Measurements from ENCODE around the gene EMC8.
"Not testable (repeated sequence)": the region's sequence is repeated elsewhere in the genome, so short reads cannot be mapped to it uniquely, and the experiment has no call there.

The EMC8 gene

GRCh38 chr16:85812031-85812807, 12.9 kb upstream of the EMC8 start:
- no peak for DNase-seq

DNA sequence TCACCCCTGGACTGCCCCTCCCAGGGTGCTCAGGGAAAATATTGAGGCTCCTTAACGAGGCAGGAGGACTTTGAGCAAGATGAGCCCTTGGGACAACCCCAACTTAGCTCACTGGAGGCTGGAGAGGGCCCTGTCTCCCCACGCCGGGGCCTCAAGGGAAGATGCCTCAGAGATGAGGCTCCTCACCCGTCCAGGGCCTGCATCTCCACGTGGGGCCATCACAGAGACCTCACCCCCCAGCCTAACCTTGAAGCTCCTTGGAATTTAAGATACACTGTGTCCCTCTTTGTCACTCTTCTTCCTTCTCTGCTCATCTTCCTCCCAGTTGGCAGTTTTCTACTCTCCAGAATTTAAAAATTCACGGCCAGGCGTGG, 11.4 kb upstream of the EMC8 start:
- no peak for DNase-seq

DNA sequence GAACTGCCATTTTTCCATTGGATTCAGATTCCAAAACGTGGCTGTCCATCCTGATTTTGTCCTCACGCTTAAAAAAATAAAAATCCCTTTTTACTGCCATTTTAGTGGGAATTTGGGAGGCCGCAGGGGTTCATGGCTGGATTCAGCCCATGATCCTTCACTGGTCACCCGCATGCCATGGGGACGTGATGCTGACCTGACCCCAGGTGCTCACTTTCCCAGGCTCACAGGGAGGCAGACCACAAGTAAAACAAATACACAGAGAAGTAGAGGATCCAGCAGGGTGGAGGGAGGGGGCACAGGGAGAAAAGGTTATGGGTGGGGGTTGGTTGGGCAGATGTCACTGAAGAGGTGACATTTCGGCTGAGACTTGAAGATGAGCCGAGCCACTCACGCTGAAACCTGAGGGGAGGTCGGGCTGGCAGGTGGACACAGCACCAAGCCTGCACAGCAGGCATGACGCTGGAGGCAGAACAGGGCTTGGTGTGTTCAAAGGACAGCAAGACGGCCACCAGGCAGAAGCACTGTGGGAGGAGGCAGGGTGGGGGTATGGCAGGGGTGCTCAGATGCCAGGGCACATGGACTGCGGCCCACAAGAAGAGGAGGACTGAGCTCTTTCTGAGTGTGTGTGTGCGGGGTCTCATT, 10.9 kb upstream of the EMC8 start:
- no peak for DNase-seq

- no peak for DNase-seq
These were observed 10.3 kb upstream of the EMC8 start for GRCh38 chr16:85809645-85810044.

- no peak for DNase-seq
These were observed 9.6 kb upstream of the EMC8 start for GRCh38 chr16:85808926-85809325.

- DNase-seq, result not testable (repeated sequence)
These were observed 8.8 kb upstream of the EMC8 start for GRCh38 chr16:85808104-85808503.

- DNase-seq, result not testable (repeated sequence)
These were observed 8.0 kb upstream of the EMC8 start for GRCh38 chr16:85807340-85807739.

DNA sequence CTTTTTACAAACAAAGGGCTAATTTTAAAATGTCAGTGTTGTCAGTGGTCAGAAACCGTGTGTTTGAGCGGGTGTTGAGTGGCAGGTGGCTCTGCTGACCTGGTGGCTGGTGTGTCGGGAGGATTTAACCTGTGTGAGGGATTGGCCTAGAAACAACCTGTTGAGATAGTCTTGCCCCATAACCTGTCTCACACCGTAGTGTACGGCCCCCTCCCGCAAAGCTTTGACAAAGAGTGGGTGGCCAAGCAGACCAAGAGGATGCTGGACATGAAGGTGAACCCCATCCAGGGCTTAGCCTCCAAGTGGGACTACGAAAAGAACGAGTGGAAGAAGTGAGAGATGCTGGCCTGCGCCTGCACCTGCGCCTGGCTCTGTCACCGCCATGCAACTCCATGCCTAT, 7.2 kb upstream of the EMC8 start:
- DNase-seq, result no peak

DNA sequence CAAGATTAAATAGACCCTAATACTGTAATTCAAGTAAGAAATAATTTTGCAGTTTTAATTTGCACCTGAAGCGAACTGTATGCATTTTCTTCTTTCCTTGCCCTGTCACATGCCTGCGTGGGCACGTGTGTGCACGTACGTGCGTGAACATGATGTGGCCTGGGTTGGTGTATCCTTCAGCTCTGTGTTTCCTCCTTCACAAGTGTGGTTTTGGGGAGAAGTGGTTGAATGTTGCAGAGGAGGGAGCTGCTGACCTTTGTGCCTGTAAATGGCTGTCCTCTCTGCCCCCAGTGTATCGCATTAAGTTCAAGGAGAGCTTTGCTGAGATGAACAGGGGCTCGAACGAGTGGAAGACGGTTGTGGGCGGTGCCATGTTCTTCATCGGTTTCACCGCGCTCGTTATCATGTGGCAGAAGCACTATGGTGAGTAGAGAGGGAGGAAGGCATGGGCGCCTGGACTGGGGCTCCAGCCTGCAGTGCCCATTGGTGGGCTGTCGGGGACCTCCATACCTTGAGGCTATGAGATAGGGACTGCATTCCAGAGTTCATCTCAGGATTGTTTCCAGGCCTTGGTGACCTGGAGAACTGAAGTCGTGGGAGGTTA, 6.2 kb upstream of the EMC8 start:
- no peak for DNase-seq

- DNase-seq, result no peak
These were observed 4.2 kb upstream of the EMC8 start for GRCh38 chr16:85803570-85803969.

- no peak for DNase-seq
These were observed 951 bp upstream of the EMC8 start for GRCh38 chr16:85800321-85800669.

GRCh38 chr16:85798901-85799496, 345 bp downstream of the EMC8 start:
- DNase-seq, result no peak

DNA sequence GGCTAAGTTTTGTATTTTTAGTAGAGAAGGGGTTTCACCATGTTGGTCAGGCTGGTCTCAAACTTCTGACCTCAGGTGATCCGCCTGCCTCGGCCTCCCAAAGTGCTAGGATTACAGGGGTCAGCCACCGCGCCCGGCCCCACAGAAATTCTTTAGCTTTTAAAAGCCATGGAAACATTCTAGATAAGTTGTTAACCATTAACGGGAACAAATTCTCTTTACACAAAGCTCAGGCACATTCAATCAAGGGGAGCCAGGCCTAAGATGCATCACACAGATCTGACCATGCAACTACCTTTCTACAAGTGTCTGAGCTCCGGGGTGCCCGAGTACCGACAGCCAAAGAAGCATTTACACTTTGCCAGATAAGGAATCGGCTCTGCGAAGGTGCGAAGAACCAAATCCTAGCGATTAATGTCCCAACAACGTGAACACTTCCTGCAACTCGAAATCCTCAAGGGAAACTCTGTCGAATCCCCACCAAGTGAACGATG, 1.0 kb downstream of the EMC8 start:
- no peak for DNase-seq

- no peak for DNase-seq
These were observed 2.7 kb downstream of the EMC8 start for GRCh38 chr16:85796599-85796998.

- no peak for DNase-seq
These were observed 3.2 kb downstream of the EMC8 start for GRCh38 chr16:85796152-85796551.

DNA sequence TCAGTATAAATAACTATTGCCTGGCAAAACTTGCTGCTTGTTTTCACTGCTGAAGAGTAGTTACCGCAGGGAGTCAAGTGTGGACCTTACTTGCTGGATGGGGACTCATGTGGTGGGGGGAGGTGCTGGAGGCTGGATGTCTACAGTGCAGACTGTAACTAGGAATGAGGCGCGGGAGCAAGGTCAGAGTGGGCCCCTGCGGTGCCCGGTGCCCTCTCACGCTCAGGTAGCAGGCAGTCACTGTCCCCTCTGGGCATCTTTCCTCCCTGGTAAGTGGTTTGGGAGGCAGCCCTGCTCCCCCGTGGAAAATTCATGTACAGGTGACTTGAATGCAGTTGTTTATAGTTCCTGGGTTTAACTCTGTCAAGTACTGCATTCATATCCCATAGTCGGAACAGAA, 4.6 kb downstream of the EMC8 start:
- DNase-seq, result no peak

- DNase-seq, result no peak
These were observed 5.6 kb downstream of the EMC8 start for GRCh38 chr16:85793662-85794298.

DNA sequence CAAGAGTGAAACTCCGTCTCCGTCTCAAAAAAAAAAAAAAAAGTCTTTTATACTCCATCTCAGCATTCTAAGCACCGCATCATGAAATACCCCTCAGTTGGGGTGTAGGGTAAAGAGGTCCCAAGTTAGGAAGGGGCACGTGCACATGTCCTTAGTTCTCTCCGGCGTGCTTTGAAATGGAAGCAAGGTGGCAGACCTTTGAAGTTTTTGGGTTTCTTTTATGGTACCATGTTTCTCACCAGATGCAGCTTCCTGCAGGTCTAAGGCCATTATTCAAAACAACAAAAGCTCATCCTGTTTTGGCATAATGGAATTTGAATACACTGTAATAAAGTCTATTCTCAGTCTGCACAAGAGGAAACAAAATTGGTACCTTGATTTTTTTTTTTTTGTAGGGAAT, 9.6 kb downstream of the EMC8 start:
- DNase-seq, result no peak

DNA sequence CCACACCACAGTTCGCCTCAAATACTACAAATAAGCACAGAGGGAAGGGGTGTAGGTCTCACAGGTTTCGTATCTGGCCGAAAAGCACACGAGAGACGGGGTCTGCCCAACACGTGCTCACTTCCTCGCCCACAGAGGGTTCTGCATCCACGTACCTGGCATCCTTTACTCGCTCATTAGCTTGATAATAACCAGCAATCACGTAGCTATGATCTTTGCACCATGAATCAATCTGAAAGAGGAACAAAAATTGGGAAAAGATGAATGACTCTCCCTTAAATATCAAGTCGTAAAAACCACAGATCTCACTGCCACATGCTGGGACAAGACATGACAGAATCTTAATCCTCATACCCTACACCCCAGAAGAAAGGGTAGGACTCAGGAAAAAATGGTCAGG, 10.5 kb downstream of the EMC8 start:
- no peak for DNase-seq

GRCh38 chr16:85785927-85786326, 13.4 kb downstream of the EMC8 start:
- DNase-seq, result no peak

GRCh38 chr16:85784813-85785212, 14.5 kb downstream of the EMC8 start:
- DNase-seq, result no peak

- DNase-seq, result no peak
These were observed 15.9 kb downstream of the EMC8 start for GRCh38 chr16:85783441-85783840.

DNA sequence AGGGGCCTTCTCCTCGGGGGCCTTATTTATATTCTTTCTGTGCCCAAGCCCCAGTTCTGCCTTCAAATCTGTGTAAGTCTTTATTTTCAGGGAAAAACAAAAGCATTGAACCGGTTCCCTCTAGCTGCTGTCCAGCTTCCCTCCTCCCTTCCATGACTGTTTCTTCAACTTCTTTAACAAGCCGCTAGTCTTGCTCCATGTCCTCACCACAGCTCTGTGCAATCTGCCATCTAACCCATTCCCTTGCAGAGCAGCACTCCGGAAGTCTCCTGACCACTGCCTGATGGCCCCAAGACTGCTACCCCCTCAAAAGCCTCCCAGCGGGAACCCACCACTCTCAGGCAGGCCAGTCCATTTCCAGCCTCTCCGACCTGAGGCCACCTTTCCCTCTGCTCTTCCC, 16.9 kb downstream of the EMC8 start:
- no peak for DNase-seq
